DOHH2 (cell line): ENCODE measurements around the gene GOLGA8B.
"Not testable (repeated sequence)": the region's sequence is repeated elsewhere in the genome, so short reads cannot be mapped to it uniquely, and the experiment has no call there.

Experiments used
- EZH2phosphoT487 ChIP-seq: fragments of 200-600 bp; sonication (generic); IDR thresholded peaks from 2 replicates; pipeline ENCODE4 v1.6.1; 2017; ENCODE audit warnings: borderline replicate concordance, mild to moderate bottlenecking, antibody characterized with exemption, low read length, moderate library complexity, mixed read lengths
- TF ChIP-seq, protein P1 (sequence below): fragments of 200-600 bp; sonication (generic); IDR thresholded peaks from one replicate; pipeline ENCODE4 v1.5.1; 2014; ENCODE audit warnings: antibody characterized with exemption, mild to moderate bottlenecking, low read depth, low read length; ENCODE audit not compliant: poor library complexity, severe bottlenecking

- TF ChIP-seq, protein P1, sequence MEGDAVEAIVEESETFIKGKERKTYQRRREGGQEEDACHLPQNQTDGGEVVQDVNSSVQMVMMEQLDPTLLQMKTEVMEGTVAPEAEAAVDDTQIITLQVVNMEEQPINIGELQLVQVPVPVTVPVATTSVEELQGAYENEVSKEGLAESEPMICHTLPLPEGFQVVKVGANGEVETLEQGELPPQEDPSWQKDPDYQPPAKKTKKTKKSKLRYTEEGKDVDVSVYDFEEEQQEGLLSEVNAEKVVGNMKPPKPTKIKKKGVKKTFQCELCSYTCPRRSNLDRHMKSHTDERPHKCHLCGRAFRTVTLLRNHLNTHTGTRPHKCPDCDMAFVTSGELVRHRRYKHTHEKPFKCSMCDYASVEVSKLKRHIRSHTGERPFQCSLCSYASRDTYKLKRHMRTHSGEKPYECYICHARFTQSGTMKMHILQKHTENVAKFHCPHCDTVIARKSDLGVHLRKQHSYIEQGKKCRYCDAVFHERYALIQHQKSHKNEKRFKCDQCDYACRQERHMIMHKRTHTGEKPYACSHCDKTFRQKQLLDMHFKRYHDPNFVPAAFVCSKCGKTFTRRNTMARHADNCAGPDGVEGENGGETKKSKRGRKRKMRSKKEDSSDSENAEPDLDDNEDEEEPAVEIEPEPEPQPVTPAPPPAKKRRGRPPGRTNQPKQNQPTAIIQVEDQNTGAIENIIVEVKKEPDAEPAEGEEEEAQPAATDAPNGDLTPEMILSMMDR: not testable (repeated sequence)
- TF ChIP-seq EZH2phosphoT487: not testable (repeated sequence)
These were observed 33.3 kb downstream of the GOLGA8B start for GRCh38 chr15:34550129-34550528.
